Activated naive CD8-positive, alpha-beta T cell treated with anti-CD3 and anti-CD28 coated beads, Interleukin-2, amount 50 U/mL, for 24 hours (primary cell): Measurements from ENCODE around the gene PPP1R15B.

Experiments
- ATAC-seq: fragments of 150-1000 bp; cut with Tn5 transposase; one replicate; pipeline ENCODE4 v1.10.0; 2021
- DNase-seq: peaks from one replicate; pipeline ENCODE4 v3.0.0; 2021
- H3K27ac Mint-ChIP-seq: one replicate; pipeline ENCODE4 v1.8.0; 2021; ENCODE audit warnings: mild to moderate bottlenecking, mixed read lengths
- H3K27me3 Mint-ChIP-seq: one replicate; pipeline ENCODE4 v1.8.0; 2021; ENCODE audit warnings: mixed read lengths
- H3K36me3 Mint-ChIP-seq: one replicate; pipeline ENCODE4 v1.8.0; 2021; ENCODE audit warnings: low read depth, mixed read lengths
- H3K4me1 Mint-ChIP-seq: one replicate; pipeline ENCODE4 v1.8.0; 2021; ENCODE audit warnings: mixed read lengths
- H3K4me3 Mint-ChIP-seq: one replicate; pipeline ENCODE4 v1.8.0; 2021; ENCODE audit warnings: mild to moderate bottlenecking, moderate library complexity, mixed read lengths
- H3K9me3 Mint-ChIP-seq: one replicate; pipeline ENCODE4 v1.8.0; 2021; ENCODE audit warnings: mixed read lengths

Gene PPP1R15B

GRCh38 chr1:204384636-204385352, 26.8 kb downstream of the PPP1R15B start:
- no peak for ATAC-seq
- H3K27me3 Mint-ChIP-seq = peaks cover 6% of the 10 kb centered on the region
- no peaks in the 10 kb centered on the region for H3K36me3 Mint-ChIP-seq
- H3K4me1 Mint-ChIP-seq = peaks cover 7% of the 10 kb centered on the region
- H3K9me3 Mint-ChIP-seq = no peaks in the 10 kb centered on the region
- H3K4me3 Mint-ChIP-seq = no peak overlapping the region
- no peak overlapping the region for H3K27ac Mint-ChIP-seq
- no peak for DNase-seq

GRCh38 chr1:204383163-204383904, 28.3 kb downstream of the PPP1R15B start:
- DNase-seq = no peak
- peaks cover 6% of the 10 kb centered on the region for H3K4me1 Mint-ChIP-seq

GRCh38 chr1:204382714-204383083, 28.9 kb downstream of the PPP1R15B start:
- peaks cover 13% of the 10 kb centered on the region for H3K27me3 Mint-ChIP-seq
- no peak overlapping the region for H3K4me3 Mint-ChIP-seq
- DNase-seq = no peak
- H3K4me1 Mint-ChIP-seq = peaks cover 12% of the 10 kb centered on the region
- no peaks in the 10 kb centered on the region for H3K36me3 Mint-ChIP-seq
- no peak overlapping the region for H3K27ac Mint-ChIP-seq
- no peak for ATAC-seq
- no peaks in the 10 kb centered on the region for H3K9me3 Mint-ChIP-seq

More at GRCh38 chr1:204383163-204383904, 28.3 kb downstream of the PPP1R15B start:
- Mint-ChIP-seq H3K4me3 (no peak overlapping the region), H3K36me3 (no peaks in the 10 kb centered on the region), H3K27ac (no peak overlapping the region), H3K27me3 (peaks cover 7% of the 10 kb centered on the region), H3K9me3 (no peaks in the 10 kb centered on the region)
- no peak for ATAC-seq

GRCh38 chr1:204380293-204380831, 31.3 kb downstream of the PPP1R15B start:
- peaks cover 22% of the 10 kb centered on the region for H3K27me3 Mint-ChIP-seq

GRCh38 chr1:204377800-204378668, 33.6 kb downstream of the PPP1R15B start:
- Mint-ChIP-seq H3K4me1 (peaks cover 15% of the 10 kb centered on the region), H3K27ac (peak overlapping the region; percentile 20), H3K27me3 (peaks cover 22% of the 10 kb centered on the region), H3K36me3 (no peaks in the 10 kb centered on the region), H3K9me3 (no peaks in the 10 kb centered on the region), H3K4me3 (peak overlapping the region; percentile 83)
- ATAC-seq = peak; percentile 43
- DNase-seq = peak; percentile 61

More at GRCh38 chr1:204380293-204380831, 31.3 kb downstream of the PPP1R15B start:
- Mint-ChIP-seq H3K36me3 (no peaks in the 10 kb centered on the region), H3K4me3 (no peak overlapping the region), H3K27ac (no peak overlapping the region), H3K4me1 (peaks cover 15% of the 10 kb centered on the region), H3K9me3 (no peaks in the 10 kb centered on the region)
- ATAC-seq (no peak), DNase-seq (no peak)

- Mint-ChIP-seq H3K9me3 (no peaks in the 10 kb centered on the region), H3K36me3 (no peaks in the 10 kb centered on the region), H3K4me1 (peaks cover 15% of the 10 kb centered on the region), H3K27ac (no peak overlapping the region), H3K4me3 (peak overlapping the region; percentile 63), H3K27me3 (peaks cover 24% of the 10 kb centered on the region)
- ATAC-seq (no peak), DNase-seq (no peak)
These were observed 34.5 kb downstream of the PPP1R15B start for GRCh38 chr1:204376919-204377799.

GRCh38 chr1:204376465-204376864, 35.2 kb downstream of the PPP1R15B start:
- H3K4me1 Mint-ChIP-seq = peaks cover 12% of the 10 kb centered on the region
- H3K36me3 Mint-ChIP-seq = no peaks in the 10 kb centered on the region
- no peaks in the 10 kb centered on the region for H3K9me3 Mint-ChIP-seq
- DNase-seq (no peak), ATAC-seq (no peak)
- H3K27me3 Mint-ChIP-seq = peaks cover 24% of the 10 kb centered on the region
- H3K4me3 Mint-ChIP-seq = peak overlapping the region; percentile 63
- H3K27ac Mint-ChIP-seq = no peak overlapping the region

GRCh38 chr1:204373911-204374310, 37.7 kb downstream of the PPP1R15B start:
- Mint-ChIP-seq H3K27ac (no peak overlapping the region), H3K36me3 (no peaks in the 10 kb centered on the region), H3K4me1 (peaks cover 14% of the 10 kb centered on the region), H3K27me3 (peaks cover 17% of the 10 kb centered on the region), H3K4me3 (no peak overlapping the region), H3K9me3 (no peaks in the 10 kb centered on the region)
- ATAC-seq (no peak), DNase-seq (no peak)

- no peak for DNase-seq
- Mint-ChIP-seq H3K27me3 (peaks cover 2% of the 10 kb centered on the region), H3K27ac (no peak overlapping the region), H3K9me3 (no peaks in the 10 kb centered on the region), H3K4me3 (no peak overlapping the region), H3K4me1 (peaks cover 6% of the 10 kb centered on the region), H3K36me3 (no peaks in the 10 kb centered on the region)
- no peak for ATAC-seq
These were observed 41.4 kb downstream of the PPP1R15B start for GRCh38 chr1:204370176-204370575.

- ATAC-seq (no peak), DNase-seq (no peak)
- Mint-ChIP-seq H3K27me3 (peaks cover 2% of the 10 kb centered on the region), H3K4me3 (no peak overlapping the region), H3K4me1 (peaks cover 16% of the 10 kb centered on the region), H3K36me3 (no peaks in the 10 kb centered on the region), H3K9me3 (no peaks in the 10 kb centered on the region), H3K27ac (no peak overlapping the region)
These were observed 42.5 kb downstream of the PPP1R15B start for GRCh38 chr1:204368996-204369726.

- Mint-ChIP-seq H3K27ac (no peak overlapping the region), H3K4me3 (no peak overlapping the region)
- no peak for DNase-seq
These were observed 43.7 kb downstream of the PPP1R15B start for GRCh38 chr1:204367956-204368355.

GRCh38 chr1:204367193-204367858, 44.3 kb downstream of the PPP1R15B start:
- H3K27me3 Mint-ChIP-seq = peaks cover 4% of the 10 kb centered on the region
- H3K36me3 Mint-ChIP-seq = no peaks in the 10 kb centered on the region
- no peak overlapping the region for H3K4me3 Mint-ChIP-seq
- no peak overlapping the region for H3K27ac Mint-ChIP-seq
- ATAC-seq (no peak), DNase-seq (no peak)
- H3K9me3 Mint-ChIP-seq = no peaks in the 10 kb centered on the region
- peaks cover 34% of the 10 kb centered on the region for H3K4me1 Mint-ChIP-seq

More at GRCh38 chr1:204367956-204368355, 43.7 kb downstream of the PPP1R15B start:
- Mint-ChIP-seq H3K27me3 (peaks cover 2% of the 10 kb centered on the region), H3K9me3 (no peaks in the 10 kb centered on the region), H3K4me1 (peaks cover 27% of the 10 kb centered on the region), H3K36me3 (no peaks in the 10 kb centered on the region)
- ATAC-seq = no peak

- peaks cover 7% of the 10 kb centered on the region for H3K27me3 Mint-ChIP-seq
- H3K27ac Mint-ChIP-seq = no peak overlapping the region
- no peak overlapping the region for H3K4me3 Mint-ChIP-seq
These were observed 44.9 kb downstream of the PPP1R15B start for GRCh38 chr1:204366759-204367158.

More at GRCh38 chr1:204366759-204367158, 44.9 kb downstream of the PPP1R15B start:
- peaks cover 34% of the 10 kb centered on the region for H3K4me1 Mint-ChIP-seq
- DNase-seq = peak; percentile 47
- H3K9me3 Mint-ChIP-seq = no peaks in the 10 kb centered on the region
- H3K36me3 Mint-ChIP-seq = no peaks in the 10 kb centered on the region
- ATAC-seq = no peak
